ENCODE results near the gene ELAVL4. TPM values are rescaled to one million over a fixed set of nuclear protein-coding genes. Genes with fewer than 3 reads are reported as not detected.

The ELAVL4 gene
- total RNA-seq, 2 donors from 2014 or later: 0.28 to 1.4 TPM

DNA sequence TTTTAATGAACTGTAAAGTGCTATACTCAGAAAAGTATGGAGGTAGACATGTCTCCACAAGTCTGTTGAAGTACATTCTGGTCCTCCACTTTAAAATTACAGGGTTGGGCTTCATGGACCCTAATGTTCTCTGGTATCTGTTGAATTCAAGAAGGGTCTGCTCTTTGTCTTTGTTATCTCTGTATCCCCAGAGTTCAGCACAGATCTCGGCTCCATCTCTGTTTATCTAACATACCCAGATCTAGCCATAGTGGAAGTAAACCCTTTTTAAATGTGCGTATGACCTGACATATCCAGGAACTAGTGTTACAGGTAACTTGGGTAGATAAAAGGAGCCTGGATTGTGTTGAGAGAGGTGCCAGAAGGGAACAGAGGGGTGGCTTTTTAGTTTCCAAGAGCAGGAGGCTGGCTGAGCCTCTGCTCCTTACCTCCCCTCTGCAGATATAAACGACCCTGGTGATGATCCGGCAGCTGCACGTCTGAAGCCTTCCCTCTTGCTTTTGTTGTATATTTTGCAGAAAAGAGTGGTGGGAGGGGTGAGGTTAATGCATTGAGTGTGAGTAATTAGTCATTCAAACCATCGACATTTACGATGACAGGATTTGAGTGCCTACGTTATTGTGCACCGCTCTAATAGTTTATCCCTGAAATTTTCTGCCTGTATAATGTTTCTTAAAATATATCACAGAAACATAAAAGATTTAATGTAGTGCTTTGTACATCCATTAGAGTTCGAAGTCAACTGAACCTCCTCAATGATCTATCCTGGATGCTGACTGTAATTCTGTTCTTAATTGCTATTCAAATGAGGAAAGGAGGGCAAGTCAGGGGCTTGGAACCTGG is 30.8 kb downstream of the ELAVL4 start:
- H3K27ac ChIP-seq: no peak overlapping the region
- no peaks in the 10 kb centered on the region for H3K9me3 ChIP-seq
- H3K36me3 ChIP-seq: no peaks in the 10 kb centered on the region
- TF ChIP-seq, protein P1, sequence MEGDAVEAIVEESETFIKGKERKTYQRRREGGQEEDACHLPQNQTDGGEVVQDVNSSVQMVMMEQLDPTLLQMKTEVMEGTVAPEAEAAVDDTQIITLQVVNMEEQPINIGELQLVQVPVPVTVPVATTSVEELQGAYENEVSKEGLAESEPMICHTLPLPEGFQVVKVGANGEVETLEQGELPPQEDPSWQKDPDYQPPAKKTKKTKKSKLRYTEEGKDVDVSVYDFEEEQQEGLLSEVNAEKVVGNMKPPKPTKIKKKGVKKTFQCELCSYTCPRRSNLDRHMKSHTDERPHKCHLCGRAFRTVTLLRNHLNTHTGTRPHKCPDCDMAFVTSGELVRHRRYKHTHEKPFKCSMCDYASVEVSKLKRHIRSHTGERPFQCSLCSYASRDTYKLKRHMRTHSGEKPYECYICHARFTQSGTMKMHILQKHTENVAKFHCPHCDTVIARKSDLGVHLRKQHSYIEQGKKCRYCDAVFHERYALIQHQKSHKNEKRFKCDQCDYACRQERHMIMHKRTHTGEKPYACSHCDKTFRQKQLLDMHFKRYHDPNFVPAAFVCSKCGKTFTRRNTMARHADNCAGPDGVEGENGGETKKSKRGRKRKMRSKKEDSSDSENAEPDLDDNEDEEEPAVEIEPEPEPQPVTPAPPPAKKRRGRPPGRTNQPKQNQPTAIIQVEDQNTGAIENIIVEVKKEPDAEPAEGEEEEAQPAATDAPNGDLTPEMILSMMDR (IDR thresholded peaks at IDR 0.05): no peak
- H3K27me3 ChIP-seq: no peaks in the 10 kb centered on the region
- DNase-seq (ENCODE audit: low spot score): no peak
- H3K4me3 ChIP-seq: no peak overlapping the region
- no peaks in the 10 kb centered on the region for H3K4me1 ChIP-seq

- Histone ChIP-seq H3K27me3 (no peaks in the 10 kb centered on the region), H3K4me3 (no peak overlapping the region), H3K4me1 (no peaks in the 10 kb centered on the region), H3K27ac (no peak overlapping the region), H3K36me3 (no peaks in the 10 kb centered on the region), H3K9me3 (no peaks in the 10 kb centered on the region)
- no peak for DNase-seq (ENCODE audit: low spot score)
- TF ChIP-seq, protein P1 (IDR thresholded peaks at IDR 0.05): no peak
Observed at GRCh38 chr1:50140182-50140447, 31.4 kb downstream of the ELAVL4 start.

GRCh38 chr1:50147191-50147850 is 38.6 kb downstream of the ELAVL4 start:
- TF ChIP-seq, protein P1 (IDR thresholded peaks at IDR 0.05): no peak
- H3K27ac ChIP-seq: no peak overlapping the region
- no peaks in the 10 kb centered on the region for H3K4me1 ChIP-seq
- no peaks in the 10 kb centered on the region for H3K9me3 ChIP-seq
- DNase-seq (ENCODE audit: low spot score): no peak
- H3K4me3 ChIP-seq: no peak overlapping the region
- H3K36me3 ChIP-seq: no peaks in the 10 kb centered on the region
- no peaks in the 10 kb centered on the region for H3K27me3 ChIP-seq

DNA sequence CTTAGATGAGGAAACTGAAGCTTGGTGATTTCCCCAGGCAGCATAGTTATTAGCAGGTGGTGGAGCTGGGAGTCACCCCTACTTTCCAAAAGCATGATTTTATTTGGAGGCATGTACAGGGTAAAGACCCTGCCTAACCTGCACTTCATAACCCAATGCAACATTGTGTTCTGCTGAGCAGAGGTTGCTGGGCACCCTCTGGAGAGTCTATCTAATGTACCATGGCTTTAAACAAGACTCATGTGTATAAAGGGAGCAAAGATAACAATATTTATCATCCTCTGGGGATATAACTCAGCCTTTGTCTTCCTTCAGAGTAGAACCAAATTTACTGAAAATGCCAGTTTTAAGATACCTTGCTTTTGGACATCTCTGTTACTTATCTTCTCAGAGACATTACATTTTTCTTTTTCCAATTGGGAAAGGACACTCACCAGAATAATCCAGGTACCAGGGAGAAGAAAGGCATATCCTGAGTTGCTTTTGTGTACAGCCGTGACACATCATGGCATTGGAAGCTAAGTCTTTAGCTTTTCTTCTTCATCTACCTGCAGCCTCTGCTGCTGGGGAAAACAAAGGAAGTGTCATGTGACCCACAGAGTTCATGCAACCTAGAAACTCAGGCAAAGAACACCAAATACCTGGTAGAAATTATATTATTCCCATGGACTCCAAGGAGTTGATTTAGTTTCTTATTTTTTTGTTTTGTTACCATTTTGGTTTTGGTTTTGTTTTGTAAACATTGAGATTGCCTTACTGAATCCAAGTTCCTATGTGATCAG is 39.6 kb downstream of the ELAVL4 start:
- DNase-seq (ENCODE audit: low spot score): no peak
- Histone ChIP-seq H3K27ac (no peak overlapping the region), H3K4me1 (no peaks in the 10 kb centered on the region), H3K9me3 (no peaks in the 10 kb centered on the region), H3K27me3 (no peaks in the 10 kb centered on the region), H3K4me3 (no peak overlapping the region), H3K36me3 (no peaks in the 10 kb centered on the region)
- TF ChIP-seq, protein P1 (IDR thresholded peaks at IDR 0.05): no peak

- no peaks in the 10 kb centered on the region for H3K4me1 ChIP-seq
- H3K9me3 ChIP-seq: no peaks in the 10 kb centered on the region
- no peaks in the 10 kb centered on the region for H3K36me3 ChIP-seq
- no peaks in the 10 kb centered on the region for H3K27me3 ChIP-seq
- H3K27ac ChIP-seq: no peak overlapping the region
- no peak for DNase-seq (ENCODE audit: low spot score)
- no peak overlapping the region for H3K4me3 ChIP-seq
- TF ChIP-seq, protein P1 (IDR thresholded peaks at IDR 0.05): no peak
Observed at GRCh38 chr1:50152236-50152635, 43.5 kb downstream of the ELAVL4 start.
